Lower lobe of right lung (tissue), 2 donors: ENCODE measurements around the gene KLRG1. TPM values are rescaled to one million over a fixed set of nuclear protein-coding genes. Genes with fewer than 3 reads are reported as not detected.

Experiments used
- ATAC-seq, 2 donors: fragments of 200-7000 bp; cut with Tn5 transposase; one replicate each; pipeline ENCODE4 v1.9.1; 2020 to 2022; ENCODE audit warnings: mild to moderate bottlenecking in 2 of 2, moderate library complexity in 2 of 2
- DNase-seq: peaks from one replicate; pipeline ENCODE4 v3.0.0-alpha.2; 2020
- H3K27ac ChIP-seq: fragments of 200-600 bp; one replicate; pipeline ENCODE4 v1.8.0; 2022
- H3K27me3 ChIP-seq: fragments of 200-600 bp; one replicate; pipeline ENCODE4 v1.8.0; 2022; ENCODE audit warnings: low read depth
- H3K36me3 ChIP-seq: fragments of 200-600 bp; one replicate; pipeline ENCODE4 v1.8.0; 2022; ENCODE audit warnings: mild to moderate bottlenecking
- H3K4me1 ChIP-seq: fragments of 200-600 bp; one replicate; pipeline ENCODE4 v1.8.0; 2022
- H3K4me3 ChIP-seq: fragments of 200-600 bp; one replicate; pipeline ENCODE4 v1.8.0; 2022; ENCODE audit warnings: mild to moderate bottlenecking
- H3K9me3 ChIP-seq: fragments of 200-600 bp; one replicate; pipeline ENCODE4 v1.8.0; 2022
- CTCF ChIP-seq: fragments of 200-600 bp; IDR thresholded peaks from one replicate; pipeline ENCODE4 v1.8.0; 2022; ENCODE audit warnings: antibody characterized with exemption, mild to moderate bottlenecking
- intact Hi-C: fragments of 100-400 bp; cut with DNase I; formaldehyde crosslinking; loops from one replicate; pipeline ENCODE4 v1.11.0; 2022
- long read RNA-seq: library from polyadenylated mRNA; unstranded; transcript quantifications from one replicate; pipeline ENCODE4 v2.0.0, GENCODE V29; 2021
- total RNA-seq: library from RNA; stranded (reverse); fragmentation: NEBNext Ultra II Directional; extraction: Animal tissue kit (Norgen Biotek cat#: 25700); gene quantifications from one replicate; pipeline ENCODE4 v1.2.1, GENCODE V29; 2021
- donor health status: DM: no; HTN: yes; CAD: no; lungs with severe emphysema.

Gene KLRG1
- 4.8 TPM for total RNA-seq
- long read RNA-seq, partial matches to known transcripts, result 0 of 4 reads
- long read RNA-seq, other reads (novel, unspliced or antisense), result 2 of 4 reads

- no peaks in the 10 kb centered on the region for H3K27me3 ChIP-seq
- peak in 1 of 2 donors; percentile 35 for ATAC-seq
- no peak within 1 kb of the TSS for H3K27ac ChIP-seq
- H3K4me1 ChIP-seq, result peaks cover 20% of the 10 kb centered on the region
- no peak for TF ChIP-seq CTCF
- intact Hi-C loops, result no loop called here
- DNase-seq, result no peak
- H3K9me3 ChIP-seq, result no peaks in the 10 kb centered on the region
- H3K36me3 ChIP-seq, result no peaks in the 10 kb centered on the region
- H3K4me3 ChIP-seq, result peak within 1 kb of the TSS; percentile 7
Measured at GRCh38 chr12:8989413-8989812, at the start of gene KLRG1. Gene KLRG1 (plus strand): TSS chr12:8989546. CDS start chr12:8989636, 90 bp downstream.

GRCh38 chr12:8941691-8942478 lies 47.5 kb upstream of the KLRG1 start:
- Histone ChIP-seq H3K27me3 (no peaks in the 10 kb centered on the region), H3K36me3 (peaks cover 74% of the 10 kb centered on the region), H3K27ac (no peak overlapping the region), H3K4me1 (no peaks in the 10 kb centered on the region), H3K9me3 (no peaks in the 10 kb centered on the region), H3K4me3 (no peak overlapping the region)
- ATAC-seq (no peak), DNase-seq (no peak)
- intact Hi-C loops, result no loop called here
- no peak for TF ChIP-seq CTCF

- Histone ChIP-seq H3K27ac (no peak overlapping the region), H3K36me3 (peaks cover 56% of the 10 kb centered on the region), H3K4me3 (no peak overlapping the region), H3K4me1 (peaks cover 17% of the 10 kb centered on the region), H3K27me3 (no peaks in the 10 kb centered on the region), H3K9me3 (no peaks in the 10 kb centered on the region)
- no peak for TF ChIP-seq CTCF
- intact Hi-C loops, result no loop called here
- no peak for ATAC-seq
- DNase-seq, result no peak
Measured at GRCh38 chr12:8943565-8944186, 45.7 kb upstream of the KLRG1 start.

GRCh38 chr12:8946733-8947132 lies 42.6 kb upstream of the KLRG1 start:
- intact Hi-C loops, result no loop called here
- peaks cover 46% of the 10 kb centered on the region for H3K36me3 ChIP-seq
- H3K4me1 ChIP-seq, result peaks cover 26% of the 10 kb centered on the region
- no peak overlapping the region for H3K4me3 ChIP-seq
- no peaks in the 10 kb centered on the region for H3K27me3 ChIP-seq
- DNase-seq, result no peak
- no peak overlapping the region for H3K27ac ChIP-seq
- no peak for TF ChIP-seq CTCF
- no peaks in the 10 kb centered on the region for H3K9me3 ChIP-seq
- ATAC-seq, result no peak

GRCh38 chr12:8947737-8948136 lies 41.6 kb upstream of the KLRG1 start:
- intact Hi-C loops, result no loop called here
- Histone ChIP-seq H3K27me3 (no peaks in the 10 kb centered on the region), H3K27ac (no peak overlapping the region), H3K4me3 (peak overlapping the region; percentile 71), H3K4me1 (peaks cover 26% of the 10 kb centered on the region), H3K9me3 (no peaks in the 10 kb centered on the region), H3K36me3 (peaks cover 36% of the 10 kb centered on the region)
- no peak for TF ChIP-seq CTCF
- no peak for ATAC-seq
- DNase-seq, result no peak
